Measurements from ENCODE around the gene HIBCH. TPM values are rescaled to one million over a fixed set of nuclear protein-coding genes. Genes with fewer than 3 reads are reported as not detected.
"Not testable (repeated sequence)": the region's sequence is repeated elsewhere in the genome, so short reads cannot be mapped to it uniquely, and the experiment has no call there.

The HIBCH gene
- total and polyA plus RNA-seq, 9 of the 15 experiments (the other 6 are each of a cell fraction or from before 2014, with no cell fraction given) = 17.0 to 65.4 (median 28.3) TPM

- CTCF ChIA-PET (ENCODE audit: low intra/inter-chr PET ratio); POLR2A ChIA-PET; ATAC-seq; H3K4me1 ChIP-seq (replicated peaks in 1 of 2; ENCODE audit: control insufficient read depth in 2 of 2, insufficient read depth in 2 of 2, low read length in 2 of 2); BruUV-seq (replicated peaks); H4K20me1 ChIP-seq (replicated peaks; ENCODE audit: control insufficient read depth, insufficient read depth, low read length); FAIRE-seq; in situ Hi-C loops (cut with MboI); H3K4me2 ChIP-seq (ENCODE audit: insufficient read depth, low read length); H3K4me3 ChIP-seq; DNase-seq (ENCODE audit: extremely low read depth in 1 of 4, low spot score in 3 of 4); H3K27me3 ChIP-seq (ENCODE audit: control insufficient read depth in 2 of 2, insufficient read depth in 2 of 2, low read length in 2 of 2); H2AFZ ChIP-seq (ENCODE audit: low read depth, low read length); H3K27ac ChIP-seq (ENCODE audit: extremely low read depth, low read depth, low read length); H3K9me1 ChIP-seq (ENCODE audit: control insufficient read depth, insufficient read depth, low read length); H3K9me3 ChIP-seq (replicated peaks; ENCODE audit: control insufficient read depth, insufficient read depth, low read depth, low read length); H3K9ac ChIP-seq (ENCODE audit: insufficient read depth in 1 of 2, low read depth in 2 of 2, low read length in 2 of 2): not testable (repeated sequence)
- Histone ChIP-seq H3K79me2 (ENCODE audit: control insufficient read depth, insufficient read depth, low read length) (peaks cover 30% of the 10 kb centered on the region), H3K36me3 (ENCODE audit: control insufficient read depth, insufficient read depth, low read length) (peaks cover 35% of the 10 kb centered on the region; the same call in 2 of the 3 replicates)
- WGBS (ENCODE audit: insufficient coverage, low coverage, missing lambda C conversion rate) = 45% methylated on average over 3 of the region's 5 CpGs
- intact Hi-C loops (cut with micrococcal nuclease) = loop anchor here (10.0 kb wide), 1 partner anchor 648 kb away; the partner anchor contains the start of gene ASNSD1
Observed at GRCh38 chr2:190312635-190313025, 7.0 kb downstream of the HIBCH start.

GRCh38 chr2:190311893-190312634, 7.6 kb downstream of the HIBCH start:
- BruUV-seq (replicated peaks) = no TSS peak
- Histone ChIP-seq H4K20me1 (replicated peaks; ENCODE audit: control insufficient read depth, insufficient read depth, low read length) (no peaks in the 10 kb centered on the region), H3K36me3 (ENCODE audit: control insufficient read depth, insufficient read depth, low read length) (peaks cover 30% of the 10 kb centered on the region; the same call in 1 of the 3 replicates), H3K9me1 (ENCODE audit: control insufficient read depth, insufficient read depth, low read length) (no peaks in the 10 kb centered on the region), H3K4me3 (no peak overlapping the region), H3K9ac (ENCODE audit: insufficient read depth in 1 of 2, low read depth in 2 of 2, low read length in 2 of 2) (no peak overlapping the region), H2AFZ (ENCODE audit: low read depth, low read length) (no peak overlapping the region), H3K9me3 (replicated peaks; ENCODE audit: control insufficient read depth, insufficient read depth, low read depth, low read length) (no peaks in the 10 kb centered on the region), H3K27me3 (ENCODE audit: control insufficient read depth in 2 of 2, insufficient read depth in 2 of 2, low read length in 2 of 2) (no peaks in the 10 kb centered on the region), H3K27ac (ENCODE audit: extremely low read depth, low read depth, low read length) (no peak overlapping the region), H3K4me1 (replicated peaks in 1 of 2; ENCODE audit: control insufficient read depth in 2 of 2, insufficient read depth in 2 of 2, low read length in 2 of 2) (no peaks in the 10 kb centered on the region; a peak in 2 of 5 replicates), H3K4me2 (ENCODE audit: insufficient read depth, low read length) (no peak overlapping the region), H3K79me2 (ENCODE audit: control insufficient read depth, insufficient read depth, low read length) (peaks cover 24% of the 10 kb centered on the region)
- intact Hi-C loops (cut with micrococcal nuclease) = loop anchor here (10.0 kb wide), 1 partner anchor 647 kb away; the partner anchor contains the start of gene ASNSD1
- ChIA-PET POLR2A (no interaction called here), CTCF (ENCODE audit: low intra/inter-chr PET ratio) (no interaction called here)
- DNase-seq (ENCODE audit: extremely low read depth in 1 of 4, low spot score in 3 of 4) (no peak), ATAC-seq (no peak), FAIRE-seq (peak; percentile 61)
- in situ Hi-C loops (cut with MboI) = no loop called here
- WGBS (ENCODE audit: insufficient coverage, low coverage, missing lambda C conversion rate) = 68% methylated on average over 7 of the region's 7 CpGs
- 0 out of 2 replicates have a peak, but pooled peaks have one; percentile 16 for TF ChIP-seq EP300 (IDR thresholded peaks at IDR 0.05; ENCODE audit: low read length)
- TF ChIP-seq RCOR1 (IDR thresholded peaks at IDR 0.05; ENCODE audit: borderline replicate concordance in 1 of 2, low read depth in 2 of 2, low read length in 2 of 2) = peak in 1 of 2 experiments; percentile 58; a peak in 1 of 4 replicates
- TF ChIP-seq PML (IDR thresholded peaks at IDR 0.05; ENCODE audit: low read length) = peak; percentile 37; the same call in 1 of the 2 replicates
- TF ChIP-seq TCF3 (CRISPR knock-in tag; IDR thresholded peaks at IDR 0.05) = peak; percentile 64
- peak; percentile 63 for TF ChIP-seq TAL1 (IDR thresholded peaks at IDR 0.05)
- TF ChIP-seq ZEB2 (IDR thresholded peaks at IDR 0.05) = no peak
- TF ChIP-seq NR2F6 (CRISPR knock-in tag; IDR thresholded peaks at IDR 0.05) = no peak
- TF ChIP-seq KDM1A (IDR thresholded peaks at IDR 0.05) = peak; percentile 14 to 41; a peak in 2 of 4 replicates
- TF ChIP-seq ARID1B (IDR thresholded peaks at IDR 0.05) = peak; percentile 63
- no peak for TF ChIP-seq COPS2 (conservative IDR thresholded peaks at IDR 0.05)
- no peak for TF ChIP-seq KDM5B (IDR thresholded peaks at IDR 0.05; ENCODE audit: insufficient replicate concordance, low read depth, low read length)
- TF ChIP-seq MCM5 (IDR thresholded peaks at IDR 0.05; ENCODE audit: low read depth) = no peak
- no peak for TF ChIP-seq RBM14 (IDR thresholded peaks at IDR 0.05; ENCODE audit: borderline replicate concordance, insufficient read depth, low read depth, low read length)
- TF ChIP-seq CBFA2T3 (IDR thresholded peaks at IDR 0.05) = peak; percentile 74
- peak; percentile 51 for TF ChIP-seq CBFA2T2 (conservative IDR thresholded peaks at IDR 0.05)
- no peak for TF ChIP-seq ZBTB8A (IDR thresholded peaks at IDR 0.05; ENCODE audit: partially characterized antibody)
- TF ChIP-seq PRPF4 (IDR thresholded peaks at IDR 0.05; ENCODE audit: insufficient read depth, low read depth, low read length, poor library complexity, severe bottlenecking) = no peak
- TF ChIP-seq TEAD4 (IDR thresholded peaks at IDR 0.05; ENCODE audit: low read length) = peak; percentile 76
- no peak for TF ChIP-seq TEAD4 (CRISPR knock-in tag; IDR thresholded peaks at IDR 0.05; ENCODE audit: borderline replicate concordance)

All from K562 (cell line).